HCT116 (cell line): Measurements from ENCODE around the gene SART1. TPM values are rescaled to one million over a fixed set of nuclear protein-coding genes. Genes with fewer than 3 reads are reported as not detected.
"Not testable (repeated sequence)": the region's sequence is repeated elsewhere in the genome, so short reads cannot be mapped to it uniquely, and the experiment has no call there.

Source experiments
- ATAC-seq: fragments of 200-7000 bp; cut with Tn5 transposase; 2 replicates; pipeline ENCODE4 v1.9.1; 2020; ENCODE audit warnings: mild to moderate bottlenecking, moderate library complexity
- BruUV-seq: library from RNA; stranded (reverse); fragments of 400-500 nt; replicated peaks from 2 replicates; lab custom pipeline; 2021; lab: Mats Ljungman, UMichigan
- CTCF ChIA-PET: fragments of 300-600 bp; sonication (Branson Sonifier 250); formaldehyde crosslinking; loops from one replicate; lab custom pipeline; 2021; ENCODE audit warnings: antibody characterized with exemption; lab: Charles Lee
- POLR2A ChIA-PET: fragments of 300-600, 350-600 bp; sonication (Branson Sonifier 250); formaldehyde crosslinking; loops from one replicate; lab custom pipeline; 2021; ENCODE audit warnings: antibody characterized with exemption; lab: Charles Lee
- RAD21 ChIA-PET, 2 experiments: fragments of 300-600 bp; sonication (Branson Sonifier 250); formaldehyde crosslinking; loops; one replicate each; lab custom pipeline; 2023; ENCODE audit warnings: low total read pairs in 2 of 2; ENCODE audit not compliant: uncharacterized antibody in 2 of 2, unreplicated experiment in 2 of 2, low non-redundant PET in 1 of 2; lab: Charles Lee
- DNase-seq: peaks from one replicate; pipeline ENCODE4 v3.0.0-alpha.2; 2010; ENCODE audit warnings: low read depth, low spot score
- H2AFZ ChIP-seq: fragments of 200-600 bp; shearing (Covaris generic), sonication (generic); 2 replicates; pipeline ENCODE4 v1.6.1; 2017; ENCODE audit warnings: low read depth, mixed run types, mixed read lengths, antibody characterized with exemption, low read length; ENCODE audit not compliant: poor library complexity, severe bottlenecking
- H3K27ac ChIP-seq: 2 replicates; pipeline ENCODE4 v1.5.1; 2012; ENCODE audit warnings: low read depth, low read length
- H3K27me3 ChIP-seq: fragments of 200-600 bp; sonication (generic); 2 replicates; pipeline ENCODE4 v1.6.1; 2016; ENCODE audit warnings: mixed run types, low read length, mixed read lengths; ENCODE audit not compliant: insufficient read depth
- H3K36me3 ChIP-seq, 2 experiments: fragments of 200-500 bp in 1 of 2; fragments of 200-600 bp in 1 of 2; sonication (Bioruptor generic) in 1 of 2; sonication (generic) in 1 of 2; 2 replicates each; pipeline versions ENCODE4 v1.5.1 to v1.6.1; 2014 to 2016; ENCODE audit warnings: low read length in 2 of 2, inconsistent platforms in 1 of 2, mixed read lengths in 1 of 2, mixed run types in 1 of 2; ENCODE audit not compliant: insufficient read depth in 2 of 2, control insufficient read depth in 1 of 2
- H3K4me1 ChIP-seq, 2 experiments: fragments of 200-600 bp in 1 of 2; sonication (generic) in 1 of 2; 2 replicates each; pipeline versions ENCODE4 v1.5.1 to v1.6.1; 2012 to 2017; ENCODE audit warnings: low read length in 2 of 2, inconsistent platforms in 1 of 2, mild to moderate bottlenecking in 1 of 2, mixed read lengths in 1 of 2, mixed run types in 1 of 2, moderate library complexity in 1 of 2; ENCODE audit not compliant: insufficient read depth in 2 of 2, control insufficient read depth in 1 of 2
- H3K4me2 ChIP-seq: fragments of 200-600 bp; sonication (generic); 2 replicates; pipeline ENCODE4 v1.6.1; 2017; ENCODE audit warnings: mixed run types, low read length, mixed read lengths
- H3K4me3 ChIP-seq, 2 experiments: fragments of 200-600 bp in 1 of 2; sonication (generic) in 1 of 2; replicated peaks in 1 of 2; 2 replicates each; pipeline ENCODE4 v1.5.1; 2011 to 2016; ENCODE audit warnings: low read length in 2 of 2, control low read depth in 1 of 2, low read depth in 1 of 2, mild to moderate bottlenecking in 1 of 2, mixed read lengths in 1 of 2, mixed run types in 1 of 2
- H3K79me2 ChIP-seq: fragments of 200-600 bp; sonication (generic); 2 replicates; pipeline ENCODE4 v1.6.1; 2017; ENCODE audit warnings: mild to moderate bottlenecking, mixed run types, low read length, moderate library complexity, mixed read lengths; ENCODE audit not compliant: insufficient read depth
- H3K9ac ChIP-seq: fragments of 200-600 bp; sonication (generic); 2 replicates; pipeline ENCODE4 v1.6.1; 2016; ENCODE audit warnings: low read length, mixed read lengths
- H3K9me2 ChIP-seq: fragments of 200-600 bp; sonication (generic), shearing (Covaris generic); 2 replicates; pipeline ENCODE4 v1.6.1; 2017; ENCODE audit warnings: mixed run types, mild to moderate bottlenecking, moderate library complexity; ENCODE audit not compliant: insufficient read depth
- H3K9me3 ChIP-seq, 2 experiments: fragments of 200-500 bp in 1 of 2; fragments of 200-600 bp in 1 of 2; sonication (Bioruptor generic) in 1 of 2; sonication (generic) in 1 of 2; 2 replicates each; pipeline ENCODE4 v1.6.1; 2014 to 2017; ENCODE audit warnings: low read length in 2 of 2, mixed read lengths in 2 of 2, inconsistent platforms in 1 of 2, low read depth in 1 of 2, mild to moderate bottlenecking in 1 of 2, mixed run types in 1 of 2, moderate library complexity in 1 of 2; ENCODE audit not compliant: control insufficient read depth in 1 of 2, insufficient read depth in 1 of 2
- H4K20me1 ChIP-seq: fragments of 200-600 bp; sonication (generic), shearing (Covaris generic); 2 replicates; pipeline ENCODE4 v1.6.1; 2017; ENCODE audit warnings: mixed run types, mild to moderate bottlenecking, moderate library complexity; ENCODE audit not compliant: insufficient read depth
- ATF3 ChIP-seq: IDR thresholded peaks from 2 replicates; pipeline ENCODE4 v1.6.1; 2012
- CEBPB ChIP-seq: IDR thresholded peaks from 2 replicates; pipeline ENCODE4 v1.6.1; 2012; ENCODE audit warnings: low read depth
- ELF1 ChIP-seq: IDR thresholded peaks from 2 replicates; pipeline ENCODE4 v1.6.1; 2012; ENCODE audit warnings: low read depth, borderline replicate concordance
- JUND ChIP-seq: IDR thresholded peaks from 2 replicates; pipeline ENCODE4 v1.6.1; 2012
- MAX ChIP-seq: IDR thresholded peaks from 2 replicates; pipeline ENCODE4 v1.6.1; 2012
- POLR2A ChIP-seq: IDR thresholded peaks from 2 replicates; pipeline ENCODE4 v1.7.0; 2011; ENCODE audit warnings: borderline replicate concordance; ENCODE audit not compliant: insufficient read depth, insufficient read length; ENCODE audit errors: extremely low read depth
- POLR2AphosphoS5 ChIP-seq: IDR thresholded peaks from 2 replicates; pipeline ENCODE4 v1.6.1; 2011; ENCODE audit warnings: mild to moderate bottlenecking, low read depth, low read length, moderate library complexity
- RAD21 ChIP-seq: IDR thresholded peaks from 2 replicates; pipeline ENCODE4 v1.6.1; 2012; ENCODE audit warnings: low read depth, mild to moderate bottlenecking
- SRF ChIP-seq: IDR thresholded peaks from 2 replicates; pipeline ENCODE4 v1.6.1; 2012; ENCODE audit warnings: low read depth
- TCF7L2 ChIP-seq: IDR thresholded peaks from 2 replicates; pipeline ENCODE4 v1.7.0; 2011; ENCODE audit warnings: borderline replicate concordance, inconsistent platforms; ENCODE audit not compliant: insufficient read depth, insufficient read length; ENCODE audit errors: extremely low read depth
- YY1 ChIP-seq: IDR thresholded peaks from 2 replicates; pipeline ENCODE4 v1.6.1; 2011; ENCODE audit warnings: low read length, low read depth, moderate library complexity, mild to moderate bottlenecking; ENCODE audit not compliant: insufficient replicate concordance; ENCODE audit errors: extremely low read depth
- ZFX ChIP-seq: fragments of 450-650 bp; IDR thresholded peaks from 2 replicates; pipeline ENCODE4 v1.6.1; 2017
- intact Hi-C: fragments of 100-400 bp; cut with micrococcal nuclease; formaldehyde crosslinking; loops from 2 replicates; pipeline ENCODE4 v1.10.0; 2022
- total RNA-seq: library from RNA; stranded (reverse); gene quantifications from one replicate; pipeline ENCODE4 v1.2.1, GENCODE V29; 2021; ENCODE audit not compliant: unreplicated experiment

Gene SART1
- total RNA-seq, 1 experiment from 2014 or later = 47.9 TPM

- no peaks in the 10 kb centered on the region for H3K4me1 ChIP-seq
- RAD21 ChIA-PET = interaction anchor here in 1 of 2 experiments (0.6 kb wide), 1 partner anchor 49 kb away, joined by 5 read pairs; no protein-coding TSS in a partner anchor
Measured at GRCh38 chr11:65947133-65947532, 14.4 kb upstream of the SART1 start.

GRCh38 chr11:65947603-65948125 lies 13.9 kb upstream of the SART1 start:
- RAD21 ChIA-PET = no interaction called here
- Histone ChIP-seq H3K4me2 (no peak overlapping the region), H2AFZ (no peak overlapping the region), H3K9ac (no peak overlapping the region), H3K9me2 (no peaks in the 10 kb centered on the region), H3K27me3 (no peaks in the 10 kb centered on the region), H3K79me2 (no peaks in the 10 kb centered on the region), H3K27ac (no peak overlapping the region), H3K36me3 (no peaks in the 10 kb centered on the region), H3K4me3 (no peak overlapping the region), H3K4me1 (no peaks in the 10 kb centered on the region), H3K9me3 (no peaks in the 10 kb centered on the region), H4K20me1 (no peaks in the 10 kb centered on the region)
- no peak for DNase-seq
- CTCF ChIA-PET = no interaction called here
- intact Hi-C loops = no loop called here
- ATAC-seq = no peak
- TF ChIP-seq SRF (no peak), TCF7L2 (no peak), POLR2A (no peak), POLR2AphosphoS5 (no peak), CEBPB (no peak), RAD21 (no peak), JUND (no peak), ZFX (no peak)
- TF ChIP-seq, all 23 proteins: peak for 0
- POLR2A ChIA-PET = no interaction called here
- BruUV-seq = no TSS peak

More at GRCh38 chr11:65947133-65947532, 14.4 kb upstream of the SART1 start:
- DNase-seq (no peak), ATAC-seq (no peak)
- H3K27ac ChIP-seq = no peak overlapping the region
- H3K4me3 ChIP-seq = no peak overlapping the region
- CTCF ChIA-PET = no interaction called here
- POLR2A ChIA-PET = no interaction called here
- intact Hi-C loops = no loop called here
- no peak overlapping the region for H3K4me2 ChIP-seq
- H2AFZ ChIP-seq = no peak overlapping the region
- H3K27me3 ChIP-seq = no peaks in the 10 kb centered on the region
- no peaks in the 10 kb centered on the region for H3K9me2 ChIP-seq
- no peak overlapping the region for H3K9ac ChIP-seq
- no peaks in the 10 kb centered on the region for H3K9me3 ChIP-seq
- no peaks in the 10 kb centered on the region for H4K20me1 ChIP-seq
- H3K79me2 ChIP-seq = no peaks in the 10 kb centered on the region
- BruUV-seq = no TSS peak
- no peak for TF ChIP-seq ATF3
- TF ChIP-seq MAX = no peak
- TF ChIP-seq POLR2A = no peak
- no peak for TF ChIP-seq ELF1
- no peak for TF ChIP-seq YY1
- TF ChIP-seq POLR2AphosphoS5 = no peak
- H3K36me3 ChIP-seq = no peaks in the 10 kb centered on the region

- H2AFZ ChIP-seq, BruUV-seq, H3K4me1 ChIP-seq, H3K9me2 ChIP-seq, H3K9me3 ChIP-seq, H3K4me3 ChIP-seq, intact Hi-C loops, H3K27me3 ChIP-seq, H3K27ac ChIP-seq, H4K20me1 ChIP-seq, H3K4me2 ChIP-seq, H3K36me3 ChIP-seq, RAD21 ChIA-PET, POLR2A ChIA-PET, DNase-seq, CTCF ChIA-PET, H3K9ac ChIP-seq, ATAC-seq, H3K79me2 ChIP-seq: not testable (repeated sequence)
Measured at GRCh38 chr11:65950711-65951110, 10.8 kb upstream of the SART1 start.
